Thyroid gland (tissue), 4 donors: ENCODE data around the gene KLK15.

Experiments
- POLR2A ChIP-seq, 2 donors: fragments of 450-650 bp; IDR thresholded peaks; one replicate each; pipeline ENCODE4 v1.6.1; 2017; ENCODE audit warnings: antibody characterized with exemption in 2 of 2, mild to moderate bottlenecking in 2 of 2, moderate library complexity in 1 of 2
- TF ChIP-seq, protein P1 (sequence below), 6 experiments: fragments of 200-600 bp in 3 of 6; fragments of 450-650 bp in 3 of 6; sonication (generic) in 3 of 6; IDR thresholded peaks; one replicate each; pipeline ENCODE4 v1.5.1; 2016 to 2019; ENCODE audit warnings: antibody characterized with exemption in 6 of 6, mild to moderate bottlenecking in 2 of 6, inconsistent platforms in 1 of 6, moderate library complexity in 1 of 6

DNA sequence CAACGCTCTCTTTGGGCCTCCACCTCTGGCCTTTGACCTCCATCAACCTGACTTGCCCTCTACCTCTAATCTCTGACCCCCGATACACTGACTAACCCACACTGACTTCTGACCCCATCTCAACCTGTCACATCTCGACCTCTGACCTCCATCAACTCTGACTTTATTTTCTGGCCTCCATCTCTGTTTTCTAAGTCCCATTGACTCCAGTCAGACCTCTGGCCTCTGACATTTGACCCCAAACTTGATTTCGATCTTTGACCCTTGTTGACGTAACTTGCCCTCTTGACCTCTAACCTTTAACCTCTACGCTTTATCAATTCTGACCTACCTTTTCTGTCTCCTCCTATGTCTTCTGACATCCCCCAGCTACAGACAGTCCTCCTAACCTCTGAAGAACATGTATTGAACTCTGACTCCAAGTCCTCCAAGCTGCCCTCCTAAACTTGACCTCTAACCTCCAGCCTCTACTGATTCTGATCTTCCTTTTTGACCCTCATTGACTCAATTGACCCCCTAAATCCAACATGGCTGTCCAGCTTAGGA is 42.4 kb downstream of the KLK15 start:
- TF ChIP-seq, protein P1, sequence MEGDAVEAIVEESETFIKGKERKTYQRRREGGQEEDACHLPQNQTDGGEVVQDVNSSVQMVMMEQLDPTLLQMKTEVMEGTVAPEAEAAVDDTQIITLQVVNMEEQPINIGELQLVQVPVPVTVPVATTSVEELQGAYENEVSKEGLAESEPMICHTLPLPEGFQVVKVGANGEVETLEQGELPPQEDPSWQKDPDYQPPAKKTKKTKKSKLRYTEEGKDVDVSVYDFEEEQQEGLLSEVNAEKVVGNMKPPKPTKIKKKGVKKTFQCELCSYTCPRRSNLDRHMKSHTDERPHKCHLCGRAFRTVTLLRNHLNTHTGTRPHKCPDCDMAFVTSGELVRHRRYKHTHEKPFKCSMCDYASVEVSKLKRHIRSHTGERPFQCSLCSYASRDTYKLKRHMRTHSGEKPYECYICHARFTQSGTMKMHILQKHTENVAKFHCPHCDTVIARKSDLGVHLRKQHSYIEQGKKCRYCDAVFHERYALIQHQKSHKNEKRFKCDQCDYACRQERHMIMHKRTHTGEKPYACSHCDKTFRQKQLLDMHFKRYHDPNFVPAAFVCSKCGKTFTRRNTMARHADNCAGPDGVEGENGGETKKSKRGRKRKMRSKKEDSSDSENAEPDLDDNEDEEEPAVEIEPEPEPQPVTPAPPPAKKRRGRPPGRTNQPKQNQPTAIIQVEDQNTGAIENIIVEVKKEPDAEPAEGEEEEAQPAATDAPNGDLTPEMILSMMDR (IDR thresholded peaks at IDR 0.05) = no peak
- no peak for TF ChIP-seq POLR2A (IDR thresholded peaks at IDR 0.05)
